Measurements from ENCODE around the gene HOXA3. TPM values are rescaled to one million over a fixed set of nuclear protein-coding genes. Genes with fewer than 3 reads are reported as not detected.

Gene HOXA3
- total and polyA plus RNA-seq, 4 donors, result 6.2 to 36.9 (median 19.0) TPM

GRCh38 chr7:27128776-27129728 is 23.3 kb downstream of the HOXA3 start:
- Histone ChIP-seq H3K4me3 (ENCODE audit: low read depth, low read length) (peak overlapping the region; percentile 45), H3K27ac (ENCODE audit: low read depth, low read length) (peak overlapping the region; percentile 98), H3K27me3 (ENCODE audit: control insufficient read depth, insufficient read depth, low read length) (peaks cover 5% of the 10 kb centered on the region), H3K9me3 (ENCODE audit: control insufficient read depth, insufficient read depth, low read length) (no peaks in the 10 kb centered on the region), H3K4me1 (ENCODE audit: control insufficient read depth, insufficient read depth, low read length) (peaks cover 43% of the 10 kb centered on the region), H3K36me3 (ENCODE audit: control insufficient read depth, insufficient read depth, low read length) (peaks cover 12% of the 10 kb centered on the region)
- 38% methylated on average over 20 of the region's 28 CpGs for WGBS (ENCODE audit: insufficient coverage)
- DNase-seq (ENCODE audit: low read depth in 4 of 6, low spot score in 6 of 6), result no peak

- H3K27ac ChIP-seq (ENCODE audit: low read depth, low read length), result peak overlapping the region; percentile 98
- peaks cover 5% of the 10 kb centered on the region for H3K27me3 ChIP-seq (ENCODE audit: control insufficient read depth, insufficient read depth, low read length)
- 14% methylated on average over 1 of the region's 2 CpGs for WGBS (ENCODE audit: insufficient coverage)
- DNase-seq (ENCODE audit: low read depth in 4 of 6, low spot score in 6 of 6), result peak in 1 of 6 donors; percentile 72
- no peaks in the 10 kb centered on the region for H3K9me3 ChIP-seq (ENCODE audit: control insufficient read depth, insufficient read depth, low read length)
- H3K4me1 ChIP-seq (ENCODE audit: control insufficient read depth, insufficient read depth, low read length), result peaks cover 47% of the 10 kb centered on the region
- H3K4me3 ChIP-seq (ENCODE audit: low read depth, low read length), result no peak overlapping the region
- peaks cover 14% of the 10 kb centered on the region for H3K36me3 ChIP-seq (ENCODE audit: control insufficient read depth, insufficient read depth, low read length)
These were observed 24.3 kb downstream of the HOXA3 start for GRCh38 chr7:27128034-27128433.

- Histone ChIP-seq H3K27ac (ENCODE audit: low read depth, low read length) (peak overlapping the region; percentile 98), H3K4me1 (ENCODE audit: control insufficient read depth, insufficient read depth, low read length) (peaks cover 59% of the 10 kb centered on the region), H3K27me3 (ENCODE audit: control insufficient read depth, insufficient read depth, low read length) (peaks cover 5% of the 10 kb centered on the region), H3K9me3 (ENCODE audit: control insufficient read depth, insufficient read depth, low read length) (no peaks in the 10 kb centered on the region), H3K36me3 (ENCODE audit: control insufficient read depth, insufficient read depth, low read length) (peaks cover 22% of the 10 kb centered on the region), H3K4me3 (ENCODE audit: low read depth, low read length) (no peak overlapping the region)
- no CpG with 5 or more reads among the region's 3 CpGs for WGBS (ENCODE audit: insufficient coverage)
- DNase-seq (ENCODE audit: low read depth in 4 of 6, low spot score in 6 of 6), result no peak
These were observed 25.6 kb downstream of the HOXA3 start for GRCh38 chr7:27126596-27127327.

- peaks cover 56% of the 10 kb centered on the region for H3K4me1 ChIP-seq (ENCODE audit: control insufficient read depth, insufficient read depth, low read length)
- H3K36me3 ChIP-seq (ENCODE audit: control insufficient read depth, insufficient read depth, low read length), result peaks cover 22% of the 10 kb centered on the region
- H3K27me3 ChIP-seq (ENCODE audit: control insufficient read depth, insufficient read depth, low read length), result peaks cover 5% of the 10 kb centered on the region
- 31% methylated on average over 2 of the region's 5 CpGs for WGBS (ENCODE audit: insufficient coverage)
- H3K9me3 ChIP-seq (ENCODE audit: control insufficient read depth, insufficient read depth, low read length), result no peaks in the 10 kb centered on the region
- H3K4me3 ChIP-seq (ENCODE audit: low read depth, low read length), result no peak overlapping the region
- DNase-seq (ENCODE audit: low read depth in 4 of 6, low spot score in 6 of 6), result peak in 1 of 6 donors; percentile 85
- peak overlapping the region; percentile 98 for H3K27ac ChIP-seq (ENCODE audit: low read depth, low read length)
These were observed 26.4 kb downstream of the HOXA3 start for GRCh38 chr7:27125986-27126394.

- Histone ChIP-seq H3K27ac (ENCODE audit: low read depth, low read length) (peak overlapping the region; percentile 98), H3K9me3 (ENCODE audit: control insufficient read depth, insufficient read depth, low read length) (no peaks in the 10 kb centered on the region), H3K4me3 (ENCODE audit: low read depth, low read length) (no peak overlapping the region), H3K27me3 (ENCODE audit: control insufficient read depth, insufficient read depth, low read length) (peaks cover 8% of the 10 kb centered on the region), H3K4me1 (ENCODE audit: control insufficient read depth, insufficient read depth, low read length) (peaks cover 63% of the 10 kb centered on the region), H3K36me3 (ENCODE audit: control insufficient read depth, insufficient read depth, low read length) (peaks cover 22% of the 10 kb centered on the region)
- DNase-seq (ENCODE audit: low read depth in 4 of 6, low spot score in 6 of 6), result no peak
- 40% methylated on average over 2 of the region's 8 CpGs for WGBS (ENCODE audit: insufficient coverage)
These were observed 27.3 kb downstream of the HOXA3 start for GRCh38 chr7:27124902-27125689.

GRCh38 chr7:27124096-27124901 is 28.1 kb downstream of the HOXA3 start:
- peak in 2 of 6 donors; percentile 75 to 91 for DNase-seq (ENCODE audit: low read depth in 4 of 6, low spot score in 6 of 6)
- 16% methylated on average over 41 of the region's 43 CpGs for WGBS (ENCODE audit: insufficient coverage)
- H3K27ac ChIP-seq (ENCODE audit: low read depth, low read length), result peak overlapping the region; percentile 98
- peak overlapping the region; percentile 46 for H3K4me3 ChIP-seq (ENCODE audit: low read depth, low read length)
- H3K27me3 ChIP-seq (ENCODE audit: control insufficient read depth, insufficient read depth, low read length), result peaks cover 8% of the 10 kb centered on the region
- H3K9me3 ChIP-seq (ENCODE audit: control insufficient read depth, insufficient read depth, low read length), result no peaks in the 10 kb centered on the region
- H3K4me1 ChIP-seq (ENCODE audit: control insufficient read depth, insufficient read depth, low read length), result peaks cover 62% of the 10 kb centered on the region
- H3K36me3 ChIP-seq (ENCODE audit: control insufficient read depth, insufficient read depth, low read length), result peaks cover 19% of the 10 kb centered on the region

GRCh38 chr7:27123477-27124053 is 28.8 kb downstream of the HOXA3 start:
- H3K9me3 ChIP-seq (ENCODE audit: control insufficient read depth, insufficient read depth, low read length), result no peaks in the 10 kb centered on the region
- DNase-seq (ENCODE audit: low read depth in 4 of 6, low spot score in 6 of 6), result no peak
- peak overlapping the region; percentile 46 for H3K4me3 ChIP-seq (ENCODE audit: low read depth, low read length)
- H3K27ac ChIP-seq (ENCODE audit: low read depth, low read length), result peak overlapping the region; percentile 98
- 26% methylated on average over 14 of the region's 26 CpGs for whole genome bisulfite sequencing (ENCODE audit: insufficient coverage)
- H3K27me3 ChIP-seq (ENCODE audit: control insufficient read depth, insufficient read depth, low read length), result peaks cover 10% of the 10 kb centered on the region
- peaks cover 17% of the 10 kb centered on the region for H3K36me3 ChIP-seq (ENCODE audit: control insufficient read depth, insufficient read depth, low read length)
- peaks cover 60% of the 10 kb centered on the region for H3K4me1 ChIP-seq (ENCODE audit: control insufficient read depth, insufficient read depth, low read length)

GRCh38 chr7:27123007-27123476 is 29.3 kb downstream of the HOXA3 start:
- Histone ChIP-seq H3K4me1 (ENCODE audit: control insufficient read depth, insufficient read depth, low read length) (peaks cover 66% of the 10 kb centered on the region), H3K27me3 (ENCODE audit: control insufficient read depth, insufficient read depth, low read length) (peaks cover 11% of the 10 kb centered on the region), H3K27ac (ENCODE audit: low read depth, low read length) (peak overlapping the region; percentile 98), H3K4me3 (ENCODE audit: low read depth, low read length) (peak overlapping the region; percentile 46), H3K9me3 (ENCODE audit: control insufficient read depth, insufficient read depth, low read length) (no peaks in the 10 kb centered on the region), H3K36me3 (ENCODE audit: control insufficient read depth, insufficient read depth, low read length) (peaks cover 18% of the 10 kb centered on the region)
- peak in 2 of 6 donors; percentile 77 to 87 for DNase-seq (ENCODE audit: low read depth in 4 of 6, low spot score in 6 of 6)
- WGBS (ENCODE audit: insufficient coverage), result 16% methylated on average over 11 of the region's 14 CpGs

All from spinal cord (tissue), 10 donors.